Measurements from ENCODE around the gene PDRG1. TPM values are rescaled to one million over a fixed set of nuclear protein-coding genes. Genes with fewer than 3 reads are reported as not detected.

PDRG1 gene
- total RNA-seq, 2 donors from 2014 or later = 7.3 to 8.0 TPM

Other genes with a start within 250 kb of the PDRG1 start
- 10 to 100 TPM; 84.8 to 89.0 TPM for gene BCL2L1, start 229.2 kb downstream of the PDRG1 start, total RNA-seq
- gene TPX2, start 212.8 kb downstream of the PDRG1 start, total RNA-seq = 10 to 100 TPM in 1 of 2 donors, 1 to 10 TPM in 1; 7.4 to 15.8 TPM
- gene MYLK2, start 132.7 kb downstream of the PDRG1 start, total RNA-seq = under 1 TPM in 1 of 2 donors, not detected in 1; 0.08 TPM
- under 1 TPM; 0.45 to 0.52 TPM for gene FOXS1, start 106.4 kb downstream of the PDRG1 start, total RNA-seq
- under 1 TPM; 0.27 to 0.78 TPM for gene DUSP15, start 81.5 kb downstream of the PDRG1 start, total RNA-seq
- under 1 TPM in 1 of 2 donors, not detected in 1; 0.14 TPM for gene TTLL9, start 81.4 kb downstream of the PDRG1 start, total RNA-seq
- under 1 TPM; 0.06 to 0.11 TPM for gene XKR7, start 16.1 kb upstream of the PDRG1 start, total RNA-seq
- gene CCM2L, start 58.4 kb upstream of the PDRG1 start, total RNA-seq = 1 to 10 TPM; 1.7 to 2.0 TPM
- gene HCK, start 100.2 kb upstream of the PDRG1 start, total RNA-seq = 1 to 10 TPM; 5.5 to 9.7 TPM
- 10 to 100 TPM; 62.2 to 78.5 TPM for gene TM9SF4, start 157.7 kb upstream of the PDRG1 start, total RNA-seq

All from left colon (tissue), 2 donors.